ENCODE measurements around the gene TMEM95. TPM values are rescaled to one million over a fixed set of nuclear protein-coding genes. Genes with fewer than 3 reads are reported as not detected.

TMEM95 gene
- total RNA-seq, 2 experiments from 2014 or later: not detected

- H3K36me3 Mint-ChIP-seq: peaks cover 55% of the 10 kb centered on the region
- peaks cover 60% of the 10 kb centered on the region for H3K4me1 Mint-ChIP-seq (ENCODE audit: low read depth)
- H3K4me3 Mint-ChIP-seq: peak overlapping the region; percentile 80
- no peaks in the 10 kb centered on the region for H3K27me3 Mint-ChIP-seq
- ChIA-PET POLR2A (interaction anchor here (0.8 to 2.3 kb wide), 7 partner anchors 16 to 269 kb away, joined by 3 to 19 read pairs (median 3); partner anchors contain the start of genes ACAP1, DVL2, MPDU1 and PHF23), CTCF (interaction anchor here (0.9 to 2.6 kb wide), 4 partner anchors 9 to 122 kb away, joined by 3 to 7 read pairs (median 4); no protein-coding TSS in a partner anchor)
- peak overlapping the region; percentile 53 for H3K27ac Mint-ChIP-seq
- intact Hi-C loops (cut with micrococcal nuclease): loop anchor here (2.0 kb wide), 1 partner anchor 37 kb away; no protein-coding TSS in a partner anchor
- no peaks in the 10 kb centered on the region for H3K9me3 Mint-ChIP-seq
- DNase-seq: no peak
Measured at GRCh38 chr17:7313890-7314718, 40.9 kb upstream of the TMEM95 start.

DNA sequence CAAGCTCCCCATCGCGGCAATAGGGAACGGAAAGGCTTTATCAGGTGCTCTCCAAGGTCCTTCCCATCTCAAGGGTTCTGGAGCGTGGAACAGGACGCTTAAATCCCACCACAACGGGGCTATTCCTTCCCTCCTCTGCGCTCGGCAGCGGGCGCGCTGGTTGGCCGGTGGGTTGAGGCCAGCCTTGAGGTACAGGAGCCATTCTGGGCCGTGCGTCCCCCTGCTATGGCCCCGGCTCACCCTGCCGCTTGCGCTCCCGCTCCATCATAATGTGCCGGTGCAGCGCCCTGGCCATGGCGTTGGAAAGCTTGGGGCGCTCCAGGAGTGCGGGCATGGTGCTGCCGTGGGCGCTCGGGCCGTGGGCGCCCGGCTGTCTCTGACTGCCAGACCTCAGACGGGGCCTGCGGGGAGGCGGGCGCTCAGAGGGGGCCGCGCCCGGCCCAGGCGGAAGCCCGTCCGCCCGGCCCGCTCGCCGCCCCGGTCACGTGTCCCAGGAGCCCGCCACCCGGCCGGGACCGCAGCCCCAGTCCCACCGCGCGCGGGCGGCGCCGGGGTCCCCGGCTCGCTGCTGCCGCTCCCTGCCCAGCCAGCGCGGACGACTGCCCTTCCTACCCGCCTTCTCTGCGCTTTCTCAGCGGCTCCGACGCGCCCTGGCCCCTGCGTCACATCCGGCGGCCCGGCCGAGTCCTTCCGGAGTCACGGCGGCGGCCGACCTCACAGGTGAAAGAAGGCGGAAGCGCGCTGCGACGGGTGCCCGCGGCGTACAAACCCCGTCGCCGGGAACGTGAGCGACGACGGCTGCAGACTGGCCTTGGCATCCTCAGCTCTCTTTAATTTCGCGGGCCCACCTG is 40.0 kb upstream of the TMEM95 start, which contains the start of gene GPS2:
TSS of gene GPS2 (minus strand) at position 642 of the 851 bp plus-strand sequence. CDS start at position 334, 308 bp downstream.
- no peaks in the 10 kb centered on the region for H3K9me3 Mint-ChIP-seq
- intact Hi-C loops (cut with micrococcal nuclease): loop anchor here (1.0 to 2.0 kb wide), 2 partner anchors 14 to 36 kb away; partner anchors contain the start of gene NEURL4
- H3K4me3 Mint-ChIP-seq: peak within 1 kb of the TSS; percentile 87
- CTCF ChIA-PET: interaction anchor here (0.9 to 2.6 kb wide), 5 partner anchors 10 to 121 kb away, joined by 3 to 7 read pairs (median 5); partner anchors contain the start of gene NEURL4
- POLR2A ChIA-PET: interaction anchor here (0.9 to 2.3 kb wide), 6 partner anchors 21 to 169 kb away, joined by 3 to 19 read pairs (median 3); partner anchors contain the start of genes ACAP1, DVL2, PHF23 and POLR2A
- peaks cover 46% of the 10 kb centered on the region for H3K36me3 Mint-ChIP-seq
- H3K27me3 Mint-ChIP-seq: no peaks in the 10 kb centered on the region
- peak within 1 kb of the TSS; percentile 88 for H3K27ac Mint-ChIP-seq
- peak; percentile 96 for DNase-seq
- H3K4me1 Mint-ChIP-seq (ENCODE audit: low read depth): peaks cover 51% of the 10 kb centered on the region

DNA sequence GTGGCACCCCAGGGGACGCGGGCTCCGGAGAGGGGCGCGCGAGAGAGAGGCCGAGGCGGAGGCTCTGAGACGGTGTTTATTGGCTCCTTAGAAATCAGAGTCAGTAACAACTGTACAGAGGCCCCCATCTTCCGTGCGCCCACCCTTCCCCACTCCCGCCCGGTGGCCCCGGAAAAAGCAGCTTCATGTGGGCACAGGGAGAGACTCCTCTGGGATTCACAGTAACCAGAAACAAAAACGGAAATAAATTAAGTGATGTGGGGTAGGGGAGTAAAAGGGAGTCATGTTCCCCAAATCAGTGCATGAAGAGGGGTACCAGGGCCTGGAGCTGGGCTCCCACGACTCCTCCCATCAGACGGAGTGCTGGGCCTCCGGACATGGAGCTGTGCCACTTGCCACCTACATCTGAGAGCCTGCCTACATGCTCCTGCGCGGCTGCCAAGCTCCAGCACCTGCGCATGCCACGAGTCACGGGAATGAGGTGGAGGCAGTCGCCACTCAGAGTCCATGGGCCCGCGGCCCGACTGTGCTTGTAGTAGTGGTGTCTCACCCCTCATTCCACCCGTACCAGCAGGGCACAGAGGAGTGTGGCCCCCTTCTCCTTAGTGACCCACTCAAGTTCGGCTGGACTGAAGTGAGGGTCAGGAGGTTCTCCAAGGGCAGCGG is 39.3 kb upstream of the TMEM95 start:
- peak overlapping the region; percentile 88 for H3K27ac Mint-ChIP-seq
- no peaks in the 10 kb centered on the region for H3K27me3 Mint-ChIP-seq
- peaks cover 44% of the 10 kb centered on the region for H3K4me1 Mint-ChIP-seq (ENCODE audit: low read depth)
- no peaks in the 10 kb centered on the region for H3K9me3 Mint-ChIP-seq
- POLR2A ChIA-PET: interaction anchor here (0.9 to 1.0 kb wide), 2 partner anchors 20 to 168 kb away, joined by 3 to 5 read pairs; partner anchors contain the start of genes ACAP1 and POLR2A
- peaks cover 39% of the 10 kb centered on the region for H3K36me3 Mint-ChIP-seq
- DNase-seq: no peak
- CTCF ChIA-PET: interaction anchor here (1.4 to 2.6 kb wide), 3 partner anchors 9 to 40 kb away, joined by 3 to 7 read pairs (median 6); partner anchors contain the start of gene NEURL4
- peak overlapping the region; percentile 87 for H3K4me3 Mint-ChIP-seq
- intact Hi-C loops (cut with micrococcal nuclease): loop anchor here (1.0 to 2.0 kb wide), 2 partner anchors 14 to 35 kb away; partner anchors contain the start of gene NEURL4

DNA sequence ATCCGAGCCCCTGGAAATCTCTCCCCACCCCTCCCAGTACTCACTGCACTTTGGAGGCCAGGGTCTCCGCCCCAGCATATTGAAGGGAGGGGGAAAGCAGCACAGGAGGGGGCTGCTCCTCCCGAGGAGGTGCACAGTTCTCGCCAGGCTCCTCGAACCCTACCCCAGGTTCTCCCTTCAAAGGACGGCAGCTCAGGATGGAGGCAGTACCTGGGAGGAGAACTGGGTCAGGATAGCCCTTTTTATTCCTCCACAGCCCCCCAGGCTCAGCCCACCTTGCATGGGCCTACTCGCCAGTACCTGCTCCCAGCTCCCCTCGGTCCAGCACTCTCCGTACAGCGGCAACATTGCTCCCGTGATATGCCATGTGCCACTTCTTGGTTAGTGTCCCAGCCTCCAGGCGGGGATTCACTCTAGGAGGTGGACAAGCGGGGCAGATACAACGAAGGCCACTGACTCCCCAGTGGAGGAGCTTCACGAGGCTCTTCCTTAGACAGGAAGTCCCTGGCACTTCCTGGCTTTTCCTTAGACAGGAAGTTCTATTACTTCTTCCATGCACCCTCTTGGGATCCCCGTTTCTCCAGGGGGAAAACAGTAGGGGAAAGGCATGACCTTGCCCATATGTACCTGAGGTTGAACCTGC is 37.7 kb upstream of the TMEM95 start:
- Mint-ChIP-seq H3K9me3 (no peaks in the 10 kb centered on the region), H3K4me1 (ENCODE audit: low read depth) (peaks cover 31% of the 10 kb centered on the region), H3K36me3 (peaks cover 32% of the 10 kb centered on the region), H3K27me3 (no peaks in the 10 kb centered on the region), H3K27ac (peak overlapping the region; percentile 2), H3K4me3 (peak overlapping the region; percentile 39)
- intact Hi-C loops (cut with micrococcal nuclease): no loop called here
- ChIA-PET CTCF (interaction anchor here (1.3 kb wide), 1 partner anchor 21 kb away, joined by 3 read pairs; no protein-coding TSS in a partner anchor), POLR2A (interaction anchor here (0.8 kb wide), 1 partner anchor 12 kb away, joined by 3 read pairs; the partner anchor contains the start of gene NEURL4)
- no peak for DNase-seq

DNA sequence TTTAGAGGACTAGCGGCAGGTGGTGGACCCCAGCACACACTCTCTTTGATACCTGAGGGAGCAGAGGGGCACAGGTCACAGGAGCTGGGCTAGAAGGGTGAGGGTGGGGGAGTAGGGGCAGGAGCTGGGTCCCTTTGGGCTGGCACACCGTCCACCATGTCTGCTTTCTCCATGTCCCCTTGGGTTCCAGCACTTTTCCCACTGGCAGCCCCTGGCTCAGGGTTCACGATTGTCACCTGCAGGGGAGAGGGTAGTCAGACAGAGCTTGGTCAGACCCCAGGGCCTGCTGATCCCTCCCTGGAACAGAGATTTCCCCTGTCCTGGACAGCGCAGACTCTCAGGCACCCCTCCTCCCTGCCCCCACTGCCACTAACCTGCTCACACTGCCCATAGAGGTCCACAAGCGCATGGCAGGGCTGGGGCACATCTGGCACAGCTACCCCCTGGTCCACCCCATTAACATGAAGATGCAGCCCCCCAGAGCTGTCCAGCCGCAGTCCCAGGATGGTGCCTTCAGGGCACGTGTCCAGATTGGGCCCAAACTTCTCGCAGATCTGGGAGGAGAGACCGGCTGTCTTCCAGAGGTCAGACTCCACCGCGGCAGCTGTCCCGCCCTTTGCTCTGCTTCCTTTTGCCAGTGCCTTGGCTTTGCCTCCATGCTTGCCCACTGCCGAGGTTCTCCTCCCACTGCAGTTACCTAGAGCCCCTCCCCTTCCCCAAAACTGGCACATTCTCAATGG is 36.7 kb upstream of the TMEM95 start:
- Mint-ChIP-seq H3K4me3 (no peak overlapping the region), H3K4me1 (ENCODE audit: low read depth) (peaks cover 21% of the 10 kb centered on the region), H3K36me3 (peaks cover 27% of the 10 kb centered on the region), H3K27me3 (no peaks in the 10 kb centered on the region), H3K27ac (no peak overlapping the region), H3K9me3 (no peaks in the 10 kb centered on the region)
- ChIA-PET CTCF (interaction anchor here (1.3 kb wide), 1 partner anchor 22 kb away, joined by 3 read pairs; no protein-coding TSS in a partner anchor), POLR2A (interaction anchor here (0.8 kb wide), 1 partner anchor 11 kb away, joined by 3 read pairs; the partner anchor contains the start of gene NEURL4)
- no peak for DNase-seq
- intact Hi-C loops (cut with micrococcal nuclease): no loop called here

DNA sequence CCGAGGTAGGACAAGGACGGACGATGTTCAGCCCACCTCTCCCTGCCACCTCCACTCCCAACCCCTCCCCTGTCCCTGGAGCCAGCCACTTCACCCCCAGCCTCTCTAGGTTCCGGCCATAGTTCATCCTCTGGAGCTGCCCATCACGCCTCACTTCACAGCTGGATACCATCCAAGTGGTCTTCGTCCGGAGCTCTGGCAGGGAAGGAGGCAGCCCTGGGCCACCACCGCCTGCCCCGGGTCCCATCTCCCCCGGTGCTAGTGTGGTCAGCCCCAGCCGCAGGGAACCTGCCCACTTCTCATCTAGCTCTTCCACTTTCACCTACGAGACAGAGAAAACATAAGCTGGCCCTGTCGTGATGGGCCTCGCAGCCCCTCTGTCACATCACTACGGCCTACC is 33.5 kb upstream of the TMEM95 start:
- ChIA-PET CTCF (interaction anchor here (1.1 kb wide), 1 partner anchor 34 kb away, joined by 3 read pairs; no protein-coding TSS in a partner anchor), POLR2A (interaction anchor here (0.6 to 1.0 kb wide), 3 partner anchors 8 to 158 kb away, joined by 3 read pairs; no protein-coding TSS in a partner anchor)
- intact Hi-C loops (cut with micrococcal nuclease): no loop called here
- Mint-ChIP-seq H3K27ac (no peak overlapping the region), H3K4me3 (no peak overlapping the region), H3K36me3 (peaks cover 27% of the 10 kb centered on the region), H3K9me3 (no peaks in the 10 kb centered on the region), H3K27me3 (no peaks in the 10 kb centered on the region), H3K4me1 (ENCODE audit: low read depth) (peaks cover 6% of the 10 kb centered on the region)
- DNase-seq: no peak

DNA sequence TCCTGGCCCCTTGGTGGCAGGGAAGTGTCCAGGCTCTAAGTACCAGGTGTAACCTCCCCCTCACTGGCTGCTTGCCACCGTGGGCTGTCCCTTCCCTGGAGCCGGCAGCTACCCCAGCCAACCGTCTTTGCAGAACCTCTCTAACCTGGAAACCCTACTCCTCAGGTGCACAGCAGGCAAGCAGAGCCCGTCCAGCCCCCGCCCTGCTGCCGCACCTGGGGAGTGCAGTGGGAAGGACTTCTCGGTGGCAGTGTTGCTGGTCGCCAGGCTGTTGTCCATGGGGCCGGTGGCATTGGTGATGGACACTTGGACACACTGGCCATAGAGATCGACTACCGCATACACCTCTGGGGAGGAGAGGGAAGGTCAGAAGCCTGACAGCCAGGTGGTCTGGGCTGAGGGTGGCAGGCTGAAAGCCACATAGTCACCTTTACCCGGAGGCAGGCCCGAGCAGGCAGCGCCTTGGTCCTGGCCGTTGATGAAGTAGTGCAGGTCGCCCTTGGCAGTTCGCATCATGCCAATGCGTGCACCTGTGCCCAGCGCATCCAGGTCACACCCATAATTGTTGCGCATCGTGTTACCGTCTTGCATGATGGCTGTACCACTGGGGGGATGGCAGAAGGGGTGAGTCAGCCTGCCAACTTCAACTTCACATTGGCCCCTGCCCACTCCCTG is 32.3 kb upstream of the TMEM95 start:
- ChIA-PET POLR2A (interaction anchor here (1.0 kb wide), 1 partner anchor 8 kb away, joined by 3 read pairs; no protein-coding TSS in a partner anchor), CTCF (interaction anchor here (0.6 to 1.1 kb wide), 2 partner anchors 13 to 266 kb away, joined by 3 read pairs; partner anchors contain the start of gene ACAP1)
- no peaks in the 10 kb centered on the region for H3K9me3 Mint-ChIP-seq
- H3K4me3 Mint-ChIP-seq: no peak overlapping the region
- DNase-seq: no peak
- peaks cover 26% of the 10 kb centered on the region for H3K36me3 Mint-ChIP-seq
- no peaks in the 10 kb centered on the region for H3K27me3 Mint-ChIP-seq
- no peak overlapping the region for H3K27ac Mint-ChIP-seq
- peaks cover 9% of the 10 kb centered on the region for H3K4me1 Mint-ChIP-seq (ENCODE audit: low read depth)
- intact Hi-C loops (cut with micrococcal nuclease): no loop called here

- H3K36me3 Mint-ChIP-seq: peaks cover 19% of the 10 kb centered on the region
- H3K27me3 Mint-ChIP-seq: no peaks in the 10 kb centered on the region
- DNase-seq: peak; percentile 75
- peaks cover 20% of the 10 kb centered on the region for H3K4me1 Mint-ChIP-seq (ENCODE audit: low read depth)
- H3K9me3 Mint-ChIP-seq: no peaks in the 10 kb centered on the region
- no peak overlapping the region for H3K4me3 Mint-ChIP-seq
- intact Hi-C loops (cut with micrococcal nuclease): loop anchor here (1.0 kb wide), 1 partner anchor 22 kb away; no protein-coding TSS in a partner anchor
- POLR2A ChIA-PET: no interaction called here
- H3K27ac Mint-ChIP-seq: peak overlapping the region; percentile 23
- CTCF ChIA-PET: interaction anchor here (0.8 to 3.6 kb wide), 11 partner anchors 9 to 265 kb away, joined by 3 to 25 read pairs (median 6); partner anchors contain the start of genes ACAP1 and GPS2
Measured at GRCh38 chr17:7323731-7324437, 31.1 kb upstream of the TMEM95 start.

- no peaks in the 10 kb centered on the region for H3K27me3 Mint-ChIP-seq
- peak overlapping the region; percentile 23 for H3K27ac Mint-ChIP-seq
- H3K4me1 Mint-ChIP-seq (ENCODE audit: low read depth): peaks cover 20% of the 10 kb centered on the region
- peaks cover 18% of the 10 kb centered on the region for H3K36me3 Mint-ChIP-seq
- ChIA-PET POLR2A (no interaction called here), CTCF (interaction anchor here (0.6 to 3.6 kb wide), 11 partner anchors 9 to 236 kb away, joined by 3 to 25 read pairs (median 6); partner anchors contain the start of genes ACAP1 and GPS2)
- H3K4me3 Mint-ChIP-seq: no peak overlapping the region
- H3K9me3 Mint-ChIP-seq: no peaks in the 10 kb centered on the region
- DNase-seq: no peak
- intact Hi-C loops (cut with micrococcal nuclease): loop anchor here (1.0 kb wide), 1 partner anchor 22 kb away; no protein-coding TSS in a partner anchor
Measured at GRCh38 chr17:7324438-7324779, 30.5 kb upstream of the TMEM95 start.
